NOMO-1 treated with dmso at 0.1 percent for 144 hours (cell line): ENCODE measurements around the gene OOSP3.
"Not testable (repeated sequence)": the region's sequence is repeated elsewhere in the genome, so short reads cannot be mapped to it uniquely, and the experiment has no call there.

ENCODE experiments used
- DNase-seq: peaks from one replicate; lab custom pipeline; 2025; ENCODE audit not compliant: unreplicated experiment; lab: John Stamatoyannopoulos, UW

The OOSP3 gene

GRCh38 chr11:59875856-59876519, 2.6 kb upstream of the OOSP3 start:
- no peak for DNase-seq

GRCh38 chr11:59877325-59877724, 1.3 kb upstream of the OOSP3 start:
- DNase-seq: no peak

- DNase-seq: no peak
These were observed 798 bp upstream of the OOSP3 start for GRCh38 chr11:59877784-59878183.

GRCh38 chr11:59879567-59879966, 985 bp downstream of the OOSP3 start:
- DNase-seq: no peak

GRCh38 chr11:59883597-59883996, 5.0 kb downstream of the OOSP3 start:
- DNase-seq: no peak

- DNase-seq: not testable (repeated sequence)
These were observed 8.6 kb downstream of the OOSP3 start for GRCh38 chr11:59887156-59887555.

- DNase-seq: no peak
These were observed 13.2 kb downstream of the OOSP3 start for GRCh38 chr11:59891781-59892181.

GRCh38 chr11:59894616-59895015, 16.0 kb downstream of the OOSP3 start:
- no peak for DNase-seq

- DNase-seq: no peak
These were observed 19.5 kb downstream of the OOSP3 start for GRCh38 chr11:59898046-59898445.

GRCh38 chr11:59898650-59899049, 20.1 kb downstream of the OOSP3 start:
- DNase-seq: no peak

- DNase-seq: no peak
These were observed 20.9 kb downstream of the OOSP3 start for GRCh38 chr11:59899532-59899931.

- no peak for DNase-seq
These were observed 22.0 kb downstream of the OOSP3 start for GRCh38 chr11:59900366-59901126.

GRCh38 chr11:59901306-59901705, 22.7 kb downstream of the OOSP3 start:
- no peak for DNase-seq

- DNase-seq: not testable (repeated sequence)
These were observed 25.0 kb downstream of the OOSP3 start for GRCh38 chr11:59903569-59903968.

GRCh38 chr11:59918480-59918879, 39.9 kb downstream of the OOSP3 start:
- no peak for DNase-seq

GRCh38 chr11:59918987-59919589, 40.5 kb downstream of the OOSP3 start:
- DNase-seq: no peak

- DNase-seq: no peak
These were observed 45.2 kb downstream of the OOSP3 start for GRCh38 chr11:59923813-59924212.

GRCh38 chr11:59931688-59932087, 53.1 kb downstream of the OOSP3 start:
- no peak for DNase-seq

GRCh38 chr11:59938132-59938531, 59.5 kb downstream of the OOSP3 start, which contains the start of gene OOSP1:
OOSP1 (plus strand) TSS chr11:59938432; CDS start chr11:59938455, 23 bp downstream.
- no peak for DNase-seq

GRCh38 chr11:59938718-59939117, 60.1 kb downstream of the OOSP3 start:
- DNase-seq: no peak

- no peak for DNase-seq
These were observed 60.9 kb downstream of the OOSP3 start for GRCh38 chr11:59939482-59939881.

- no peak for DNase-seq
These were observed 62.5 kb downstream of the OOSP3 start for GRCh38 chr11:59941091-59941490.
